HFF-Myc (cell line): Measurements from ENCODE around the gene R3HDML.

Experiments
- DNase-seq: peaks from one replicate; pipeline ENCODE4 v3.0.0-alpha.2; 2011; ENCODE audit warnings: low read depth; ENCODE audit errors: extremely low read depth
- H3K4me3 ChIP-seq: replicated peaks from 2 replicates; pipeline ENCODE4 v1.5.1; 2011; ENCODE audit warnings: low read depth, mild to moderate bottlenecking, control low read depth, low read length
- CTCF ChIP-seq: IDR thresholded peaks from 2 replicates; pipeline ENCODE4 v1.5.1; 2012; ENCODE audit warnings: mild to moderate bottlenecking, low read depth, low read length, control low read depth; ENCODE audit errors: missing control alignments

Gene R3HDML

GRCh38 chr20:44384423-44385027 is 47.7 kb downstream of the R3HDML start:
- H3K4me3 ChIP-seq: no peak overlapping the region
- DNase-seq: no peak
- peak; percentile 95 for TF ChIP-seq CTCF

GRCh38 chr20:44388466-44389023 is 51.7 kb downstream of the R3HDML start:
- H3K4me3 ChIP-seq: no peak overlapping the region
- peak; percentile 86 for TF ChIP-seq CTCF
- peak; percentile 61 for DNase-seq

GRCh38 chr20:44389871-44390270 is 53.0 kb downstream of the R3HDML start:
- no peak for TF ChIP-seq CTCF
- DNase-seq: no peak
- H3K4me3 ChIP-seq: no peak overlapping the region

- no peak overlapping the region for H3K4me3 ChIP-seq
- no peak for TF ChIP-seq CTCF
- DNase-seq: no peak
These were observed 53.4 kb downstream of the R3HDML start for GRCh38 chr20:44390280-44390679.

GRCh38 chr20:44392088-44392775 is 55.4 kb downstream of the R3HDML start:
- no peak for DNase-seq
- no peak overlapping the region for H3K4me3 ChIP-seq
- TF ChIP-seq CTCF: no peak

GRCh38 chr20:44392776-44393607 is 56.1 kb downstream of the R3HDML start:
- no peak for DNase-seq
- no peak for TF ChIP-seq CTCF
- no peak overlapping the region for H3K4me3 ChIP-seq
